ENCODE data around the gene ANO5.
"Not testable (repeated sequence)": the region's sequence is repeated elsewhere in the genome, so short reads cannot be mapped to it uniquely, and the experiment has no call there.

Gene ANO5

GRCh38 chr11:22207162-22207561, 14.3 kb downstream of the ANO5 start:
- DNase-seq, result no peak

DNA sequence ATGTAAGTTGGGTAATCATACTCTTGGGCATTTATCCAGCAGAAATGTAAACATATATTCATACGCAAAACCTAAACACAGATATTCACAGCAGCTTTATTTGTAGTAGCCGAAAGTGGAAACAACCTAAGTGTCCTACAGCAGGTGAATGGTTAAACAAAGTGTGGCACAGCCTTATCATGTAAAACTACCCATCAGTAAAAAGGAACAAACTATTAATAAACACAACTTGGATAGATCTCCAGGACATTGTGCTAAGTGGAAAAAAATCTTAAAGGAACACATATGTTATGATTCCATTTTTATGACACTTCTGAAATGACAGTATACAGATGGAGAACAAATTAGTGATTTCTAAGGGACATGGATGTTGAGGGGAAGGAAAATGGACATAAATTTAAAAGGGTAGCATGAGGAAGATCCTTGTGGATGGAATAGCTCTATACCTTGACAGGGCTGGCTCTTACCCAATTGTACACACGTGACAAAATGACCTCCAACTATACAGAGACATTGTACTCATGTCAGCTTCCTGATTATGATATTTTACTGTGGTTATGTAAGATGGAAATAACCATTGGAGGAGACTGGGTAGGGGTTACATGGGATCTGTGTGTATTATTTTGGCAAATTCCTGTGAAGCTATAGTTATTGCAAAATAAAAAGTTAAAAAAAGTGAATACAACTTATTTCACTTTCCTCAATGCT, 15.4 kb downstream of the ANO5 start:
- no peak for DNase-seq

DNA sequence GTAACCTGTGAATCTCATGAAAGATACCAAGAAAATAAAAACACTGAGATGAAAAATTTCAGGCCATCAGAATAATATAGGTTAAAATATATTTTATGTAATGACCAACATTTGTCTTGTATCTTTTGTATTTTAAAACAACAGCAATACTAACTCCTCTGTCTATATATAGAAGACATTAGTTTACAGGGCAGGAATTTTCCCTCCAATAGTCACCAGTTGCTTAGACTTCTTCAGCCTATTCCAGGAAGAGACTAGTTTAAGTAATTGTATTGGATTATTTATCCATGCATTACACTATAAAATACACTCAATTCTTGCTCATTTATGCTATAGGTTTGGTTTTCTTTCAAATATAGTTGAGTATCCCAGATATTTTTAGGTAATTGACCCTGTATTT, 24.1 kb downstream of the ANO5 start:
- no peak for DNase-seq

GRCh38 chr11:22221143-22221542, 28.3 kb downstream of the ANO5 start:
- DNase-seq, result no peak

- DNase-seq, result no peak
Observed at GRCh38 chr11:22225190-22225589, 32.3 kb downstream of the ANO5 start.

GRCh38 chr11:22234743-22235142, 41.9 kb downstream of the ANO5 start:
- DNase-seq, result no peak

GRCh38 chr11:22244986-22245592, 52.2 kb downstream of the ANO5 start:
- DNase-seq, result peak in 2 of 14 donors; percentile 1

GRCh38 chr11:22246992-22247391, 54.1 kb downstream of the ANO5 start:
- no peak for DNase-seq

GRCh38 chr11:22249871-22250270, 57.0 kb downstream of the ANO5 start:
- DNase-seq, result no peak

DNA sequence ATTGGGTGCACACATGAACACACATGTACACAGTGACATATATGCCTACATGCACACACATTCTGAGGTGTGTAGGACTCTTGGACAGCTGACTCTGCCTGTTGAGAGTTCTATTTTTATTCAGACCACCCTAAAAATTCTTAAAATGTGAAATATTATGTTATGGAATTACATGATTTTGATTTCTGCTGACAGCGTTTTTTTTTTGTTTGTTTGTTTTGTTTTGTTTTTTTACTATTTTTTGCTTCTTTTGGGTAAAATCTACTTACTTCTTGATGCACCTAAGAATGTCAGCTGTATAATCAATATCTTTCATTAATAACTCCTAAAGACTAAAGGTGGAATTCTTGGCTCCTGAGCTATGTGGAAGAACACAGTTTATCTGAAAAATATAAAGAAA, 64.0 kb downstream of the ANO5 start:
- no peak for DNase-seq

DNA sequence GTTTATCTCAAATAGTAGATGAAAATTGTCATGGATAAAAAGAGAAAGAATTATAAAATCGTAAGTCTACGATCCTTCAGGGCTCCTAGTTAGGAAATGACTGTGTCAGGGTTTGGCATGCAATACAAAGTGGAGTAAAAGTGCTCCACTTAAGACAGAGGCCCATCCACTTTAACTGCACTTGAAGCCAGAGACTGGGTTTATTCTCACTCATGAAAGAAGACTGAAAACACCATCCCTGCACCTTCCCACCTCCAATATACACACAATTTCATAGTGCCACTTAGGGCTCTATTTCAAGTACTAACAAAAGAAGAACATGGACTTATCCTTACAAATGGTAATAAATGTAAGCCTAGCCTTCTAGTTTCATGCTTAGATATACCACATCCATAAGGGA, 70.7 kb downstream of the ANO5 start:
- DNase-seq, result no peak

DNA sequence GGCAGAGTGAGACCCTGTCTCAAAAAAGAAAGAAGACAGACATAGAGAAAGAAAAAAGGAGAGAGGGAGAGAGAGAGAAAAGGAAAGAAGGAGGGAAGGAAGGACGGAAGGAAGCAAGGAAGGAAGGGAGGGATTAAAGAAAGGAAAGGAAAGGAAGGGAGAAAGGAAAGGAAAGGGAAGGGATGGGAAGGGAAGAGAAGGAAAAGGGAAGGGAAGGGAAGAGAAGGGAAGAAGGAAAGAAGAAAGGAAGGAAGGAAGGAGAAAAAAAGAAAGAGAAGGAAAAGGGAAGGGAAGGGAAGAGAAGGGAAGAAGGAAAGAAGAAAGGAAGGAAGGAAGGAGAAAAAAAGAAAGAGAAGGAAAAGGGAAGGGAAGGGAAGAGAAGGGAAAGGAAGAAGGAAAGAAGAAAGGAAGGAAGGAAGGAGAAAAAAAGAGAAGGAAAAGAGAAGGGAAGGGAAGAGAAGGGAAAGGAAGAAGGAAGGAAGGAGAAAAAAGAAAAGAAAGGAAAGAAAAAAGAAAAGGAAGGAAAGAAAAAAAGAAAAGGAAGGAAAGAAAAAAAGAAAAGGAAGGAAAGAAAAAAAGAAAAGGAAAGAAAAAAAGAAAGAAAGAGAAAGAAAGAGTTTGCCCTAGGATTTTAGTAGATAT, 76.2 kb downstream of the ANO5 start:
- not testable (repeated sequence) for DNase-seq

GRCh38 chr11:22273781-22274180, 80.9 kb downstream of the ANO5 start:
- DNase-seq, result no peak

GRCh38 chr11:22275600-22275999, 82.7 kb downstream of the ANO5 start:
- DNase-seq, result no peak

DNA sequence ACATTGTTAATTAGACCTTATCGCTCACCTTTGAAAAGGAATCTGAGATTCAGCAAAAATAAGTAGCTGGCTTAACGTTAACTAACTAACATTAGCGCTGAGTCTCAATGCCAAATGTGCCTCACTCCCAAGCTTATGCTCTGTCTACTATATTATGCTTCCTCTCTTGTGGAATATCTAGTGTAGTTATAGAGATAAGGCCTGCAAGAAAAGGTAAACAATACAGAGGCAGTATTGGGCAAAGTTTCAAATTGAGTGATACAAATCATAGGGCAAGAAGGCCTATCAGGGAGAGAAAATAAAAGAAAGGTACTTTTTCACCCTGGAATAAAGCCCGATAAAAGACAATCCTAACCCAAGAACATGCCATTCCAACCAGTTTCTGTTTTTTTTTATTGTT, 83.7 kb downstream of the ANO5 start:
- DNase-seq, result no peak

DNA sequence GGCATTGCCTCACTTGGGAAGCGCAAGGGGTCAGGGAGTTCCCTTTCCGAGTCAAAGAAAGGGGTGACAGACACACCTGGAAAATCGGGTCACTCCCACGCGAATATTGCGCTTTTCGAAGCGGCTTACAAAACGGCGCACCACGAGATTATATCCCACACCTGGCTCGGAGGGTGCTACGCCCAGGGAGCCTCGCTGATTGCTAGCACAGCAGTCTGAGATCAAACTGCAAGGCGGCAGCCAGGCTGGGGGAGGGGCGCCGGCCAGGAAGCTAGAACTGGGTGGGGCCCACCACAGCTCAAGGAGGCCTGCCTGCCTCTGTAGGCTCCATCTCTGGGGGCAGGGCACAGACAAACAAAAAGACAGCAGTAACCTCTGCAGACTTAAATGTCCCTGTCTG, 92.1 kb downstream of the ANO5 start:
- not testable (repeated sequence) for DNase-seq

DNA sequence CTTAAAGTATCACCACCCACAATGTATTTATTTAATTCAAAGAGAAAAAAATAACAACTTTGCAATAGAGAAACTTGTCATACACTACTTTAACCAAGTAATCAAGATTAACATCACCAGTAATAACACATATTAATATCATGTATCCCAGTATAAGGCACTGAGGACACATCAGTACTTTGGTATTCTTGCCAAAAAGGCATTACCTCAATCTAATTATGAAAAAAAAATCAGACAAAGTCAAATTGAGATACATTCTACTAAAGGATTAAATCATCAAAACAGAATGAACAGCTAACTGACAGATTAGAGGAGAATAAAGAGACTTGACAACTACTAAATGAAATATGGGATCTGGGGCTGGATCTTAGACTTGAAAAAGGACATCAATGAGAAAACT, 109.5 kb downstream of the ANO5 start:
- no peak for DNase-seq

GRCh38 chr11:22304337-22304961, 111.6 kb downstream of the ANO5 start:
- DNase-seq, result no peak

- no peak for DNase-seq
Observed at GRCh38 chr11:22317656-22318055, 124.8 kb downstream of the ANO5 start.

- no peak for DNase-seq
Observed at GRCh38 chr11:22331771-22332170, 138.9 kb downstream of the ANO5 start.

Measured in C1 segment of cervical spinal cord (tissue), 14 donors.